Neural cell (in vitro differentiated cells): Measurements from ENCODE around the gene ANKRD2. TPM values are rescaled to one million over a fixed set of nuclear protein-coding genes. Genes with fewer than 3 reads are reported as not detected.

Experiments used
- H2AFZ ChIP-seq: fragments of 200-600, 300-800 bp; sonication (generic), shearing (Covaris generic); 2 replicates; pipeline ENCODE4 v1.6.0; 2014; ENCODE audit warnings: low read depth, mild to moderate bottlenecking, antibody characterized with exemption, low read length, moderate library complexity
- H3F3A ChIP-seq: fragments of 200-600 bp; shearing (Covaris generic); 2 replicates; pipeline ENCODE4 v1.6.1; 2016; ENCODE audit warnings: mild to moderate bottlenecking, moderate library complexity, mixed read lengths, antibody characterized with exemption, low read length; ENCODE audit not compliant: insufficient read depth, poor library complexity, severe bottlenecking
- H3K27ac ChIP-seq: fragments of 200-600, 300-800 bp; sonication (generic), shearing (Covaris generic); 2 replicates; pipeline ENCODE4 v1.5.1; 2014; ENCODE audit warnings: mild to moderate bottlenecking, low read length, moderate library complexity
- H3K27me3 ChIP-seq: fragments of 300-800, 200-600 bp; sonication (generic), shearing (Covaris generic); 2 replicates; pipeline ENCODE4 v1.6.0; 2014; ENCODE audit warnings: mild to moderate bottlenecking, low read depth, low read length, moderate library complexity; ENCODE audit not compliant: insufficient read depth
- H3K36me3 ChIP-seq: fragments of 300-800, 200-600 bp; sonication (generic), shearing (Covaris generic); 2 replicates; pipeline ENCODE4 v1.5.1; 2014; ENCODE audit warnings: mild to moderate bottlenecking, antibody characterized with exemption, low read length, moderate library complexity; ENCODE audit not compliant: insufficient read depth
- H3K4me2 ChIP-seq: fragments of 300-800, 200-600 bp; sonication (generic), shearing (Covaris generic); 2 replicates; pipeline ENCODE4 v1.6.0; 2014; ENCODE audit warnings: mild to moderate bottlenecking, low read length
- H3K4me3 ChIP-seq: fragments of 300-800, 200-600 bp; sonication (generic), shearing (Covaris generic); 2 replicates; pipeline ENCODE4 v1.5.1; 2014; ENCODE audit warnings: mild to moderate bottlenecking, low read length, moderate library complexity
- H3K79me2 ChIP-seq: fragments of 200-600 bp; shearing (Covaris generic); replicated peaks from 2 replicates; pipeline ENCODE4 v1.6.0; 2014; ENCODE audit warnings: mild to moderate bottlenecking, low read length, moderate library complexity; ENCODE audit not compliant: insufficient read depth
- H3K9ac ChIP-seq: fragments of 300-800, 200-600 bp; sonication (generic), shearing (Covaris generic); 2 replicates; pipeline ENCODE4 v1.6.1; 2016; ENCODE audit warnings: mild to moderate bottlenecking, low read length, mixed read lengths
- H3K9me2 ChIP-seq: fragments of 200-600 bp; shearing (Covaris generic); 2 replicates; pipeline ENCODE4 v1.6.1; 2016; ENCODE audit warnings: mild to moderate bottlenecking, low read length, mixed read lengths; ENCODE audit not compliant: insufficient read depth
- H3K9me3 ChIP-seq: fragments of 200-600, 300-800 bp; sonication (generic), shearing (Covaris generic); 2 replicates; pipeline ENCODE4 v1.6.1; 2016; ENCODE audit warnings: mild to moderate bottlenecking, mixed run types, low read length, moderate library complexity, mixed read lengths
- H4K20me1 ChIP-seq: fragments of 200-600 bp; shearing (Covaris generic); 2 replicates; pipeline ENCODE4 v1.6.1; 2016; ENCODE audit warnings: mild to moderate bottlenecking, mixed run types; ENCODE audit not compliant: insufficient read depth
- EP300 ChIP-seq: fragments of 450-650 bp; conservative IDR thresholded peaks from 2 replicates; pipeline ENCODE4 v1.6.1; 2014; ENCODE audit warnings: antibody characterized with exemption, mild to moderate bottlenecking, moderate library complexity; ENCODE audit not compliant: poor library complexity, severe bottlenecking
- EZH2 ChIP-seq: fragments of 200-600, 300-800 bp; shearing (Covaris generic), sonication (generic); IDR thresholded peaks from 2 replicates; pipeline ENCODE4 v1.6.1; 2014; ENCODE audit warnings: antibody characterized with exemption, low read length, borderline replicate concordance, mild to moderate bottlenecking; ENCODE audit not compliant: insufficient read depth, poor library complexity, severe bottlenecking
- MXI1 ChIP-seq: fragments of 450-650 bp; conservative IDR thresholded peaks from 2 replicates; pipeline ENCODE4 v1.6.1; 2014; ENCODE audit warnings: antibody characterized with exemption, mild to moderate bottlenecking; ENCODE audit not compliant: poor library complexity, severe bottlenecking
- POLR2AphosphoS5 ChIP-seq: IDR thresholded peaks from 2 replicates; pipeline ENCODE4 v1.6.1; 2012
- RAD21 ChIP-seq: fragments of 450-650 bp; conservative IDR thresholded peaks from 2 replicates; pipeline ENCODE4 v1.6.1; 2014; ENCODE audit warnings: antibody characterized with exemption, mild to moderate bottlenecking, moderate library complexity
- SMC3 ChIP-seq: fragments of 450-650 bp; conservative IDR thresholded peaks from 2 replicates; pipeline ENCODE4 v1.6.1; 2014; ENCODE audit warnings: antibody characterized with exemption, mild to moderate bottlenecking, moderate library complexity; ENCODE audit not compliant: poor library complexity
- TAF1 ChIP-seq: IDR thresholded peaks from 2 replicates; pipeline ENCODE4 v1.6.1; 2012; ENCODE audit warnings: low read depth
- polyA plus RNA-seq: library from polyadenylated mRNA; depleted of rRNA; stranded (reverse); fragments of >200 nt; gene quantifications from 2 replicates; pipeline ENCODE4 v1.2.3, GENCODE V29; 2014
- TF ChIP-seq, protein P1 (sequence below): IDR thresholded peaks from 2 replicates; pipeline ENCODE4 v1.6.1; 2012; ENCODE audit warnings: borderline replicate concordance
- TF ChIP-seq, protein P2 (sequence below): fragments of 450-650 bp; IDR thresholded peaks from 2 replicates; pipeline ENCODE4 v1.5.1; 2014; ENCODE audit warnings: antibody characterized with exemption, mild to moderate bottlenecking, moderate library complexity; ENCODE audit not compliant: poor library complexity, severe bottlenecking

The ANKRD2 gene
- polyA plus RNA-seq, 1 donor from 2014 or later, result not detected

- H3K27ac ChIP-seq, result no peak overlapping the region
- no peaks in the 10 kb centered on the region for H3K79me2 ChIP-seq
- TF ChIP-seq POLR2AphosphoS5 (no peak), EZH2 (no peak), SMC3 (no peak), RAD21 (no peak), MXI1 (no peak), TAF1 (no peak)
- TF ChIP-seq, protein P1, sequence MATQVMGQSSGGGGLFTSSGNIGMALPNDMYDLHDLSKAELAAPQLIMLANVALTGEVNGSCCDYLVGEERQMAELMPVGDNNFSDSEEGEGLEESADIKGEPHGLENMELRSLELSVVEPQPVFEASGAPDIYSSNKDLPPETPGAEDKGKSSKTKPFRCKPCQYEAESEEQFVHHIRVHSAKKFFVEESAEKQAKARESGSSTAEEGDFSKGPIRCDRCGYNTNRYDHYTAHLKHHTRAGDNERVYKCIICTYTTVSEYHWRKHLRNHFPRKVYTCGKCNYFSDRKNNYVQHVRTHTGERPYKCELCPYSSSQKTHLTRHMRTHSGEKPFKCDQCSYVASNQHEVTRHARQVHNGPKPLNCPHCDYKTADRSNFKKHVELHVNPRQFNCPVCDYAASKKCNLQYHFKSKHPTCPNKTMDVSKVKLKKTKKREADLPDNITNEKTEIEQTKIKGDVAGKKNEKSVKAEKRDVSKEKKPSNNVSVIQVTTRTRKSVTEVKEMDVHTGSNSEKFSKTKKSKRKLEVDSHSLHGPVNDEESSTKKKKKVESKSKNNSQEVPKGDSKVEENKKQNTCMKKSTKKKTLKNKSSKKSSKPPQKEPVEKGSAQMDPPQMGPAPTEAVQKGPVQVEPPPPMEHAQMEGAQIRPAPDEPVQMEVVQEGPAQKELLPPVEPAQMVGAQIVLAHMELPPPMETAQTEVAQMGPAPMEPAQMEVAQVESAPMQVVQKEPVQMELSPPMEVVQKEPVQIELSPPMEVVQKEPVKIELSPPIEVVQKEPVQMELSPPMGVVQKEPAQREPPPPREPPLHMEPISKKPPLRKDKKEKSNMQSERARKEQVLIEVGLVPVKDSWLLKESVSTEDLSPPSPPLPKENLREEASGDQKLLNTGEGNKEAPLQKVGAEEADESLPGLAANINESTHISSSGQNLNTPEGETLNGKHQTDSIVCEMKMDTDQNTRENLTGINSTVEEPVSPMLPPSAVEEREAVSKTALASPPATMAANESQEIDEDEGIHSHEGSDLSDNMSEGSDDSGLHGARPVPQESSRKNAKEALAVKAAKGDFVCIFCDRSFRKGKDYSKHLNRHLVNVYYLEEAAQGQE, result no peak
- TF ChIP-seq, protein P2, sequence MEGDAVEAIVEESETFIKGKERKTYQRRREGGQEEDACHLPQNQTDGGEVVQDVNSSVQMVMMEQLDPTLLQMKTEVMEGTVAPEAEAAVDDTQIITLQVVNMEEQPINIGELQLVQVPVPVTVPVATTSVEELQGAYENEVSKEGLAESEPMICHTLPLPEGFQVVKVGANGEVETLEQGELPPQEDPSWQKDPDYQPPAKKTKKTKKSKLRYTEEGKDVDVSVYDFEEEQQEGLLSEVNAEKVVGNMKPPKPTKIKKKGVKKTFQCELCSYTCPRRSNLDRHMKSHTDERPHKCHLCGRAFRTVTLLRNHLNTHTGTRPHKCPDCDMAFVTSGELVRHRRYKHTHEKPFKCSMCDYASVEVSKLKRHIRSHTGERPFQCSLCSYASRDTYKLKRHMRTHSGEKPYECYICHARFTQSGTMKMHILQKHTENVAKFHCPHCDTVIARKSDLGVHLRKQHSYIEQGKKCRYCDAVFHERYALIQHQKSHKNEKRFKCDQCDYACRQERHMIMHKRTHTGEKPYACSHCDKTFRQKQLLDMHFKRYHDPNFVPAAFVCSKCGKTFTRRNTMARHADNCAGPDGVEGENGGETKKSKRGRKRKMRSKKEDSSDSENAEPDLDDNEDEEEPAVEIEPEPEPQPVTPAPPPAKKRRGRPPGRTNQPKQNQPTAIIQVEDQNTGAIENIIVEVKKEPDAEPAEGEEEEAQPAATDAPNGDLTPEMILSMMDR, result no peak
Measured at GRCh38 chr10:97571622-97572021, 957 bp upstream of the ANKRD2 start.

DNA sequence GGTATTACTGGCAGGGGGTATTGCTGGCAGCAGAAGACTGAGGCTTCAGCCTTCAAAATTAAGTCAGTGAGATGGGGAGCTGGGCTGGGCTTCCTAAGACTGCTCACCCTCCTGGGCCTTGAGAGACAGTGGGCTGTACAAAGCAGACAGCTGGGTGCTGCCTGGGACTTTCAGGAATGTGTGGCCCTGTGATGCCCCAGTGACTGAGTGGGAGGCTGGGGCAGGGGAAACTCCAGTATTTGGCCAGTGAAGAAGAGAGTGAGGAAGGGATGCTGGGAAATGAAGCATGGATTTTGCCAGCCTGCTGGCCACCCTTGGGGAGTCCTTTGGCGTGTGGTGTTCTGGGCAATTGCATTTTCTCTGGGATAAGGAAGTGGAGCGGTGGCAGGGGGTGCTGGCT, 442 bp downstream of the ANKRD2 start:
- H3F3A ChIP-seq, result no peaks in the 10 kb centered on the region
- H3K9me2 ChIP-seq, result no peaks in the 10 kb centered on the region
- H4K20me1 ChIP-seq, result no peaks in the 10 kb centered on the region
- H3K27me3 ChIP-seq, result no peaks in the 10 kb centered on the region
- no peaks in the 10 kb centered on the region for H3K9me3 ChIP-seq
- no peaks in the 10 kb centered on the region for H3K79me2 ChIP-seq
- no peaks in the 10 kb centered on the region for H3K36me3 ChIP-seq
- H3K4me2 ChIP-seq, result no peak overlapping the region
- H3K9ac ChIP-seq, result no peak overlapping the region
- no peak overlapping the region for H3K4me3 ChIP-seq
- TF ChIP-seq, protein P2, result no peak
- no peak for TF ChIP-seq RAD21
- no peak for TF ChIP-seq POLR2AphosphoS5
- no peak for TF ChIP-seq MXI1
- no peak for TF ChIP-seq EP300
- TF ChIP-seq SMC3, result no peak
- TF ChIP-seq, protein P1, result no peak
- TF ChIP-seq EZH2, result no peak
- no peak for TF ChIP-seq TAF1
- no peak overlapping the region for H2AFZ ChIP-seq
- H3K27ac ChIP-seq, result no peak overlapping the region

More at GRCh38 chr10:97571622-97572021, 957 bp upstream of the ANKRD2 start:
- H3K9ac ChIP-seq, result no peak overlapping the region
- H4K20me1 ChIP-seq, result no peaks in the 10 kb centered on the region
- no peaks in the 10 kb centered on the region for H3K9me3 ChIP-seq
- H3K36me3 ChIP-seq, result no peaks in the 10 kb centered on the region
- no peak overlapping the region for H2AFZ ChIP-seq
- H3K4me3 ChIP-seq, result no peak overlapping the region
- H3F3A ChIP-seq, result no peaks in the 10 kb centered on the region
- no peak overlapping the region for H3K4me2 ChIP-seq
- H3K9me2 ChIP-seq, result no peaks in the 10 kb centered on the region
- H3K27me3 ChIP-seq, result no peaks in the 10 kb centered on the region
